ENCODE data around the gene RRAGB.

Gene RRAGB

DNA sequence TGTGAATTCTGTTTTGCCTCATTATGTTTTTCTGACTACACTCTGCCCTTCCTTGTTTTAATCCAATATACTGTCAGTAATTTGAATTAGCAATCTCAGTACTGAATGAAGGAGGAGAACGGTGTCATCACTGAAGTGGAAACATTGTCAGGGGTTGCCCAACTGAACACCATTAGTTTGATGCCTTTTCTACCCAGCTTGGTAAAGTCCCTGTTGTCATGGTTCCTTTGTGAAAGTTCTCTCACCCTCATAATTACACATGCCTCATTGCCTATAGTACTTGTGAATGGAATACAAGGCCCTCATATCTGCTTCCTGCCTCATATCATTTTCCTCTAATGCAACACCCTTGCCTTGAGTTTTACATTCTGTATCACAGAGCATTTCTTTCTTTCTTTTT lies 76.9 kb downstream of the RRAGB start:
- no peak overlapping the region for H3K4me3 ChIP-seq (ENCODE audit: control insufficient read depth, low read depth, low read length)
- no peak for DNase-seq (ENCODE audit: low read depth)
- TF ChIP-seq, protein P1, sequence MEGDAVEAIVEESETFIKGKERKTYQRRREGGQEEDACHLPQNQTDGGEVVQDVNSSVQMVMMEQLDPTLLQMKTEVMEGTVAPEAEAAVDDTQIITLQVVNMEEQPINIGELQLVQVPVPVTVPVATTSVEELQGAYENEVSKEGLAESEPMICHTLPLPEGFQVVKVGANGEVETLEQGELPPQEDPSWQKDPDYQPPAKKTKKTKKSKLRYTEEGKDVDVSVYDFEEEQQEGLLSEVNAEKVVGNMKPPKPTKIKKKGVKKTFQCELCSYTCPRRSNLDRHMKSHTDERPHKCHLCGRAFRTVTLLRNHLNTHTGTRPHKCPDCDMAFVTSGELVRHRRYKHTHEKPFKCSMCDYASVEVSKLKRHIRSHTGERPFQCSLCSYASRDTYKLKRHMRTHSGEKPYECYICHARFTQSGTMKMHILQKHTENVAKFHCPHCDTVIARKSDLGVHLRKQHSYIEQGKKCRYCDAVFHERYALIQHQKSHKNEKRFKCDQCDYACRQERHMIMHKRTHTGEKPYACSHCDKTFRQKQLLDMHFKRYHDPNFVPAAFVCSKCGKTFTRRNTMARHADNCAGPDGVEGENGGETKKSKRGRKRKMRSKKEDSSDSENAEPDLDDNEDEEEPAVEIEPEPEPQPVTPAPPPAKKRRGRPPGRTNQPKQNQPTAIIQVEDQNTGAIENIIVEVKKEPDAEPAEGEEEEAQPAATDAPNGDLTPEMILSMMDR (conservative IDR thresholded peaks at IDR 0.05; ENCODE audit: control insufficient read depth, insufficient read depth, low read depth, low read length): no peak

- no peak overlapping the region for H3K4me3 ChIP-seq (ENCODE audit: control insufficient read depth, low read depth, low read length)
- TF ChIP-seq, protein P1 (conservative IDR thresholded peaks at IDR 0.05; ENCODE audit: control insufficient read depth, insufficient read depth, low read depth, low read length): no peak
- DNase-seq (ENCODE audit: low read depth): no peak
These were observed 78.9 kb downstream of the RRAGB start for GRCh38 chrX:55796496-55796895.

GRCh38 chrX:55801811-55802210 lies 84.3 kb downstream of the RRAGB start:
- no peak for DNase-seq (ENCODE audit: low read depth)
- TF ChIP-seq, protein P1 (conservative IDR thresholded peaks at IDR 0.05; ENCODE audit: control insufficient read depth, insufficient read depth, low read depth, low read length): no peak
- H3K4me3 ChIP-seq (ENCODE audit: control insufficient read depth, low read depth, low read length): no peak overlapping the region

Data from fibroblast of mammary gland (primary cell).